MV-4-11 (cell line): ENCODE measurements around the gene PTCHD1.

Experiments used
- DNase-seq: peaks from one replicate; lab custom pipeline; 2025; lab: John Stamatoyannopoulos, UW

Gene PTCHD1

DNA sequence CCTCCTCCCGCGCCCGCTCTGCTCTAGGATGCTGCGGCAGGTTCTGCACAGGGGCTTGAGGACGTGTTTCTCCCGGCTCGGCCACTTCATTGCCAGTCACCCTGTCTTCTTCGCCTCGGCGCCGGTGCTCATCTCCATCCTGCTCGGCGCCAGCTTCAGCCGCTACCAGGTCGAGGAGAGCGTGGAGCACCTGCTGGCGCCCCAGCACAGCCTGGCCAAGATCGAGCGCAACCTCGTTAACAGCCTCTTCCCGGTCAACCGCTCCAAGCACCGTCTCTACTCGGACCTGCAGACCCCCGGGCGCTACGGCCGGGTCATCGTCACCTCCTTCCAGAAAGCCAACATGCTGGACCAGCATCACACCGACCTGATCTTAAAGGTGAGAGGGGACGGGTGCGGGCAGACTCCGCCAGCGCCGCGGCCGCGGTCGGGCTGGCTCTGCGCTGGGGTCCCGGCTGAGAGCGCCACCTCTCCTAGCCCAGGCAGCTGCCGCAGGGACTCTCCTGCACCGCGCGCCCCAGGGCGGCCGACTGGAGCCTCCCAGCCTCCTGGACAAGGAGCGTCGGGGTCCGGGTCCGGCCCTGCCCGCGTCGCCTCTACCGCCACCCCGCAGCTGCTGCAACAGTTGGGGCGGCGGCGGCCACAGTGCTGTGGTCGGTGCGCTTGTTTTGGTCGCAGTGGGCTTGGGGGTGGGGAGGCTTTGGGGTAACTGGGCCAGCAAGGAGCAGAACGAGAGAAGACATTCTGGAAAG, at the start of gene PTCHD1:
Gene PTCHD1 (plus strand): TSS at position 2 of the 752 bp plus-strand sequence. CDS start 27 bp downstream, at position 29.
- no peak for DNase-seq

- no peak for DNase-seq
Observed at GRCh38 chrX:23286731-23287130, 47.9 kb upstream of the PTCHD1 start.

GRCh38 chrX:23287191-23287725, 47.4 kb upstream of the PTCHD1 start:
- no peak for DNase-seq

DNA sequence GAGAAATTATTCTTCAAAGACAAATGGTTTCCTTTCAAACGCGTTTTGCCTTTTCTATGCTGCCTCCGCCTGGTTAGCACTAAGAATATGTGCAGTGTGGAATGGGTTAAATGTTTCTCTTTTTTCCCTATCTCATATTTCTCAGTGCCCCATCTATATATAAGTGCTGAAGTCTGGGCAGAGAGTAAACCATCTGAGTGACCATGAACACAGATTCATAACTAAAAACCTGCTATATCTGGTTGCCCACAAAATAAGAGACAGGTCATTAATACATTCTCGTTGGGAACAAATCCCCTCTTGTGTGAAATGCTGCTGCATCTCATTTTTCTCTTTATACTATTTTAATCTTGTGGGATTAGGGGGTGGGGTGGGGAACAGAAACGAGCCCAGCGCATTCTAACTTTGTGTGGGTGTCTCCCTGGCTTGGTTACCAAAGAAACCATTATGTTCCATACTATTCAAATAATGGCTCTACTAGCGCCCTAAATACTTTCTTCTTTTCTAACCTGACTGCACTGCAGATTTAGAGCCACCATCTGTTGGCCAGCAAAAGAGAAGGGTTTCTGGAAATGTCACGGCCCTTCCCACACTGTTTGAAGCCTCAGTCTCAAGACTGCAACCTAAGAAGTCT, 42.2 kb upstream of the PTCHD1 start:
- no peak for DNase-seq

- no peak for DNase-seq
Observed at GRCh38 chrX:23292988-23293651, 41.5 kb upstream of the PTCHD1 start.

GRCh38 chrX:23304881-23305280, 29.8 kb upstream of the PTCHD1 start:
- no peak for DNase-seq

- no peak for DNase-seq
Observed at GRCh38 chrX:23311731-23312130, 22.9 kb upstream of the PTCHD1 start.

GRCh38 chrX:23312136-23312535, 22.5 kb upstream of the PTCHD1 start:
- DNase-seq: no peak

- DNase-seq: no peak
Observed at GRCh38 chrX:23317799-23318724, 16.6 kb upstream of the PTCHD1 start.

- no peak for DNase-seq
Observed at GRCh38 chrX:23327104-23327503, 7.5 kb upstream of the PTCHD1 start.

DNA sequence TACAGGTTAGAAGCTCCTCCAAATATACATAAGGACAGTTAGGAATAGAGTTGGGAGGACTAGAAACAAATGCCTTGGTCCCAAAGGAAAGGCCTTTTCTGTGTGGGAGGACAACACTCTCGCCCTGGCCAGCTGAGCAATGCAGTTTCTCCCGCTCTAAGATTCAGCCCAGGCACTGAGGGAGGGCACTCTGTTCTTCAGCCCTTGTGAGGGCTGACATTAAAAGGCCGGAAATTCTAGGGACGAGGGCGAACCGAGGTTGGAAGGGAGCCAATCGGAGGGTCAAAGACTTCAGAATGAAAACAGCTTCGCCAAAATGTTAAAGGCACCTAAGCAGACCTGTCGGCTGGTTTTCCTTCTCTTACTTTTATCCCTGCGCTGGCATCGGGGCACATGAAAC, 2.9 kb upstream of the PTCHD1 start:
- no peak for DNase-seq

GRCh38 chrX:23332101-23332887, 2.4 kb upstream of the PTCHD1 start:
- DNase-seq: no peak

GRCh38 chrX:23332888-23333821, 1.5 kb upstream of the PTCHD1 start:
- no peak for DNase-seq

- DNase-seq: no peak
Observed at GRCh38 chrX:23333842-23334520, 668 bp upstream of the PTCHD1 start.

DNA sequence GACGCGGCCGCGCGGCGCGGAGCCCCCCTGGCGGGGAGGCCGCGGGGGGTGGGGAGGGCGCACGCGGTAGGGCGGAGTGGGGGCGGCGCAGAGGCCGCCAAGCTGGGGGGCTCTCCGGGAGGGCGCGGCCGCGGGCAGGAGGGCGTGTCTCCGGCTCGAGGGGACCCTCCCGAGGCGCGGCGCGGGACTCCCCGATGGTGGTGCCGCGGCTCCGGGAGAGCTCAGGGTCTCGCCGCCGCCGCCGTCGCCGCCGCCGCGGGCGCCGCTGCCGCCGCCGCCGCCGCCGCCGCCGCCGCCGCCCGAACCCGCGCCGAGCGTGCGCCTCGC, 165 bp upstream of the PTCHD1 start:
- no peak for DNase-seq

DNA sequence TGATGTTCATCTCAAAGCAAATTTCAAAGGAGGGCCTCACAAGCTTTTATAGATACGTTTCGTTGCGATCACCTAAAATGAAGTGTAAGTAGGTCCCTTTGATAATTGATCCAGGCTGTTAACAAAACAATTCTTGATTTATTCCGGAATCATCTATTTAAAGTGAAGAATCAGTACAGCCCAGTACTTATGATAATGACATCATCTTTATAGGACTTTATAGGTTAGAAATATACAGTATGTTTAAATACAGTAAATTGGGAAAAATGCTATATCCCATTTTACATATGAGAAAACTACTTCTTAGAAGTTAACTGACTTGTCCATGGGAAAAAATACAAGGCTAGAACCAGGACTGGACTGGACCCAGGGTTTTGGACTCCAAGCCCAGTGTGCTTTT, 3.7 kb downstream of the PTCHD1 start:
- no peak for DNase-seq

- no peak for DNase-seq
Observed at GRCh38 chrX:23341452-23341851, 6.8 kb downstream of the PTCHD1 start.

- DNase-seq: no peak
Observed at GRCh38 chrX:23344238-23344903, 9.7 kb downstream of the PTCHD1 start.

DNA sequence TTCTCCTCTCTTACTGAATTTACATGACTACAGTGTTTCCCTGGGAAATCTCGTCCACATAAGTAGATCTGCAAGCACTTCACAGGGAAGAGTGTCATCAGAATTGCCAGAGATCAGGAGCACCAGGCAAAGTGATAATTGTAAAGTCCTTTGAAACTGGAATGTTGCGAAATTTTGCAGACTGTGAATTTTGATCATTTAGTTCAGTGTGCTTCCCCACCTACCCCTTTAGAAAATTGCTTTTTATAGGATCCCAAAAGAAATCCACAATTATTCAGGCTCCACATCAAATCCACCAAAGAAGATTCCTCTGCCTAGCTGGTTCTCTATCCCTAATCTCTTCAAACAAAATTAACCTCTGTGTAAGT, 10.2 kb downstream of the PTCHD1 start:
- no peak for DNase-seq
